OCI-LY1 (cell line): ENCODE results near the gene BAX.

Experiments
- H2AFZ ChIP-seq: fragments of 200-600 bp; sonication (generic), shearing (Covaris generic); 2 replicates; pipeline ENCODE4 v1.6.0; 2014; ENCODE audit warnings: antibody characterized with exemption, mild to moderate bottlenecking, low read length
- H3F3A ChIP-seq: fragments of 200-600 bp; sonication (generic), shearing (Covaris generic); 2 replicates; pipeline ENCODE4 v1.6.0; 2014; ENCODE audit warnings: mild to moderate bottlenecking, antibody characterized with exemption, low read length, moderate library complexity; ENCODE audit not compliant: insufficient read depth
- H3K27ac ChIP-seq: fragments of 200-600 bp; sonication (generic); 2 replicates; pipeline ENCODE4 v1.5.1; 2014; ENCODE audit warnings: low read length, mixed run types, mild to moderate bottlenecking, low read depth; ENCODE audit not compliant: poor library complexity, severe bottlenecking
- H3K27me3 ChIP-seq: fragments of 200-600 bp; sonication (generic); 2 replicates; pipeline ENCODE4 v1.6.0; 2014; ENCODE audit warnings: antibody characterized with exemption, mild to moderate bottlenecking, low read length, moderate library complexity; ENCODE audit not compliant: insufficient read depth
- H3K36me3 ChIP-seq: fragments of 200-600 bp; sonication (generic); 2 replicates; pipeline ENCODE4 v1.6.1; 2014; ENCODE audit warnings: mild to moderate bottlenecking, antibody characterized with exemption, low read length, moderate library complexity, mixed read lengths; ENCODE audit not compliant: insufficient read depth
- H3K4me1 ChIP-seq: fragments of 200-600 bp; sonication (generic); 2 replicates; pipeline ENCODE4 v1.5.1; 2014; ENCODE audit warnings: mild to moderate bottlenecking, low read length, moderate library complexity; ENCODE audit not compliant: insufficient read depth, severe bottlenecking
- H3K4me2 ChIP-seq: fragments of 200-600 bp; sonication (generic), shearing (Covaris generic); 2 replicates; pipeline ENCODE4 v1.6.1; 2014; ENCODE audit warnings: low read length
- H3K4me3 ChIP-seq: fragments of 200-600 bp; sonication (generic); 2 replicates; pipeline ENCODE4 v1.5.1; 2014; ENCODE audit warnings: low read length, low read depth, mild to moderate bottlenecking, mixed read lengths; ENCODE audit not compliant: poor library complexity, severe bottlenecking
- H3K79me2 ChIP-seq: fragments of 200-600 bp; shearing (Covaris generic); 2 replicates; pipeline ENCODE4 v1.6.1; 2016; ENCODE audit warnings: mixed run types, low read length, mixed read lengths; ENCODE audit not compliant: insufficient read depth
- H3K9ac ChIP-seq: fragments of 200-600 bp; sonication (generic), shearing (Covaris generic); 2 replicates; pipeline ENCODE4 v1.6.1; 2014; ENCODE audit warnings: mild to moderate bottlenecking, low read length, mixed read lengths
- H3K9me2 ChIP-seq: fragments of 200-600 bp; sonication (generic), shearing (Covaris generic); 2 replicates; pipeline ENCODE4 v1.6.1; 2014; ENCODE audit warnings: low read depth, mild to moderate bottlenecking, low read length, mixed read lengths
- H3K9me3 ChIP-seq: fragments of 200-600 bp; shearing (Covaris generic); 2 replicates; pipeline ENCODE4 v1.6.1; 2014; ENCODE audit warnings: low read length, mixed read lengths
- H4K20me1 ChIP-seq: fragments of 200-600 bp; sonication (generic), shearing (Covaris generic); 2 replicates; pipeline ENCODE4 v1.6.0; 2016; ENCODE audit warnings: mild to moderate bottlenecking, low read length; ENCODE audit not compliant: insufficient read depth
- EZH2 ChIP-seq: fragments of 200-600 bp; sonication (generic), shearing (Covaris generic); IDR thresholded peaks from 2 replicates; pipeline ENCODE4 v1.8.0; 2017; ENCODE audit warnings: borderline replicate concordance, mixed run types, mild to moderate bottlenecking, antibody characterized with exemption, low read length, moderate library complexity, mixed read lengths
- TF ChIP-seq, protein P1 (sequence below): fragments of 200-600 bp; sonication (generic), shearing (Covaris generic); IDR thresholded peaks from 2 replicates; pipeline ENCODE4 v1.5.1; 2017; ENCODE audit warnings: mild to moderate bottlenecking, antibody characterized with exemption, low read length, moderate library complexity, mixed read lengths

Gene BAX

DNA sequence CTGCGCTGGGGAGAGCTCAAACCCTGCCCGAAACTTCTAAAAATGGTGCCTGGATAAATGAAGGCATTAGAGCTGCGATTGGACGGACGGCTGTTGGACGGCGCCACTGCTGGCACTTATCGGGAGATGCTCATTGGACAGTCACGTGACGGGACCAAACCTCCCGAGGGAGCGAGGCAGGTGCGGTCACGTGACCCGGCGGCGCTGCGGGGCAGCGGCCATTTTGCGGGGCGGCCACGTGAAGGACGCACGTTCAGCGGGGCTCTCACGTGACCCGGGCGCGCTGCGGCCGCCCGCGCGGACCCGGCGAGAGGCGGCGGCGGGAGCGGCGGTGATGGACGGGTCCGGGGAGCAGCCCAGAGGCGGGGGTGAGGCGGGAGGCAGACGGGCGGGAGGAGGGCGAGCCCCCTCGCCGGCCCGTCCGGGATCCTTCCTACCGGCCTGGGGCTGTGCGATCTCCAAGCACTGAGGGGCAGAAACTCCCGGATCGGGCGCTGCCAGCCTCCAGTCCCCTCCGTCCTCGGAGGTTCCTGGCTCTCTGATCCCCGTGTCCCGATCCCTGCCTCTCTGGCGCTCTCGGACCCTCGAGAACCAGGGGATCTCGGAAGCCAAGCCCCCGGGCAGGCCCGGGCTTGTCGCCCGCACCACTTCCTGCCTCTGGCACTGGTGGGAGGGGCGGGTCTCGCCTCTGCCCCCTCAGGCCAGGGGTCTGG lies at the start of gene BAX:
Gene BAX (plus strand): TSS at position 281 of the 713 bp plus-strand sequence. CDS start 54 bp downstream, at position 335.
- peak within 1 kb of the TSS; percentile 97 for H2AFZ ChIP-seq
- H3K4me3 ChIP-seq = peak within 1 kb of the TSS; percentile 96
- no peak for TF ChIP-seq EZH2
- TF ChIP-seq, protein P1, sequence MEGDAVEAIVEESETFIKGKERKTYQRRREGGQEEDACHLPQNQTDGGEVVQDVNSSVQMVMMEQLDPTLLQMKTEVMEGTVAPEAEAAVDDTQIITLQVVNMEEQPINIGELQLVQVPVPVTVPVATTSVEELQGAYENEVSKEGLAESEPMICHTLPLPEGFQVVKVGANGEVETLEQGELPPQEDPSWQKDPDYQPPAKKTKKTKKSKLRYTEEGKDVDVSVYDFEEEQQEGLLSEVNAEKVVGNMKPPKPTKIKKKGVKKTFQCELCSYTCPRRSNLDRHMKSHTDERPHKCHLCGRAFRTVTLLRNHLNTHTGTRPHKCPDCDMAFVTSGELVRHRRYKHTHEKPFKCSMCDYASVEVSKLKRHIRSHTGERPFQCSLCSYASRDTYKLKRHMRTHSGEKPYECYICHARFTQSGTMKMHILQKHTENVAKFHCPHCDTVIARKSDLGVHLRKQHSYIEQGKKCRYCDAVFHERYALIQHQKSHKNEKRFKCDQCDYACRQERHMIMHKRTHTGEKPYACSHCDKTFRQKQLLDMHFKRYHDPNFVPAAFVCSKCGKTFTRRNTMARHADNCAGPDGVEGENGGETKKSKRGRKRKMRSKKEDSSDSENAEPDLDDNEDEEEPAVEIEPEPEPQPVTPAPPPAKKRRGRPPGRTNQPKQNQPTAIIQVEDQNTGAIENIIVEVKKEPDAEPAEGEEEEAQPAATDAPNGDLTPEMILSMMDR = peak; percentile 18; the same call in 1 of the 2 replicates
- H3K9ac ChIP-seq = peak within 1 kb of the TSS; percentile 99
- no peaks in the 10 kb centered on the region for H3K9me3 ChIP-seq
- H4K20me1 ChIP-seq = no peaks in the 10 kb centered on the region
- H3K4me2 ChIP-seq = peak within 1 kb of the TSS; percentile 92
- no peaks in the 10 kb centered on the region for H3K27me3 ChIP-seq
- H3K9me2 ChIP-seq = no peaks in the 10 kb centered on the region
- peaks cover 17% of the 10 kb centered on the region; the same call in 1 of the 2 replicates for H3K36me3 ChIP-seq
- no peaks in the 10 kb centered on the region for H3F3A ChIP-seq
- H3K27ac ChIP-seq = peak within 1 kb of the TSS; percentile 87
- peaks cover 17% of the 10 kb centered on the region for H3K4me1 ChIP-seq
- H3K79me2 ChIP-seq = no peaks in the 10 kb centered on the region

DNA sequence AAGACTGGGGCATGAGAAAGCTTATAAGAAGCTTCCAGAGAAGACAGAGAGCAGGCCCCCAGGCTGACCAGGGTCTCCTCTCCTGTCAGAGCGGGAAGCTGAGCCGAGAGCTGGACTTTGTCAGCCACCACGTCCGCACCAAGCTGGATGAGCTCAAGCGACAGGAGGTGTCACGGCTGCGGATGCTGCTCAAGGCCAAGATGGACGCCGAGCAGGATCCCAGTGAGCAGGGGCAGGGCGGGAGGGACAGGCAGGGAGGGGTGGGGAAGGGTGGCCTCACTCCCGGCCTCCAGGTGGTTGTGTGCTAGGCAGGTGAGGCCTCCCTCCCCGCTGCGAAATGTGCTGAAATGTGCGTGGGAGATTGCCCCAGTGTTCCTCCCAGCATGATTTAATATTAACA lies 49.0 kb upstream of the BAX start:
- no peaks in the 10 kb centered on the region for H3K27me3 ChIP-seq
- peaks cover 5% of the 10 kb centered on the region for H3K4me1 ChIP-seq
- no peaks in the 10 kb centered on the region for H3K79me2 ChIP-seq
- H3K9me2 ChIP-seq = no peaks in the 10 kb centered on the region
- H3F3A ChIP-seq = no peaks in the 10 kb centered on the region
- no peak overlapping the region for H3K27ac ChIP-seq
- no peak overlapping the region for H3K4me2 ChIP-seq
- H3K4me3 ChIP-seq = no peak overlapping the region
- no peaks in the 10 kb centered on the region for H4K20me1 ChIP-seq
- no peak overlapping the region for H2AFZ ChIP-seq
- TF ChIP-seq, protein P1 = no peak
- no peak for TF ChIP-seq EZH2
- peaks cover 20% of the 10 kb centered on the region for H3K36me3 ChIP-seq
- no peak overlapping the region for H3K9ac ChIP-seq
- no peaks in the 10 kb centered on the region for H3K9me3 ChIP-seq

DNA sequence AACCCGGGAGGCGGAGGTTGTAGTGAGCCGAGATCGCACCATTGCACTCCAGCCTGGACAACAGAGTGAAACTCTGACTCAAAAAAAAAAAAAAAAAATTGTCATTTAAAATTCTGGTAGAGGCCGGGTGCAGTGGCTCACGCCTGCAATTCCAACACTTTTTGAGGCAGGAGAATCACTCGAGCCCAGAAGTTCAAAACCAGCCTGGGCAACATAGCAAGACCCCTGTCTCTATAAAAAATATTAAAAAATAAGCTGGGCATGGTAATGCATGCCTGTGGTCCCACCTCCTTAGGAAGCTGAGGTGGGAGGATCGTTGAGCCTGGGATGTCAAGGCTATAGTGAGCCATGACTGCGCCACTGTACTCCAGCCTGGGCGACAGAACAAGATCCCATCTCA lies 48.4 kb upstream of the BAX start:
- TF ChIP-seq, protein P1 = no peak
- TF ChIP-seq EZH2 = no peak
- Histone ChIP-seq H3K36me3 (peaks cover 27% of the 10 kb centered on the region), H3K4me2 (no peak overlapping the region)

More for the DNA sequence above, 48.4 kb upstream of the BAX start:
- Histone ChIP-seq H3K27me3 (no peaks in the 10 kb centered on the region), H3K9ac (no peak overlapping the region), H4K20me1 (no peaks in the 10 kb centered on the region), H3K9me3 (no peaks in the 10 kb centered on the region), H3K4me3 (no peak overlapping the region), H3K27ac (no peak overlapping the region), H3K79me2 (no peaks in the 10 kb centered on the region), H3K4me1 (no peaks in the 10 kb centered on the region), H3K9me2 (no peaks in the 10 kb centered on the region), H3F3A (no peaks in the 10 kb centered on the region), H2AFZ (no peak overlapping the region)
